Esophagus muscularis mucosa (tissue), 4 donors: ENCODE results near the gene MB21D2. TPM values are rescaled to one million over a fixed set of nuclear protein-coding genes. Genes with fewer than 3 reads are reported as not detected.
"Not testable (repeated sequence)": the region's sequence is repeated elsewhere in the genome, so short reads cannot be mapped to it uniquely, and the experiment has no call there.

Experiments
- DNase-seq: peaks from one replicate; pipeline ENCODE4 v3.0.0-alpha.2; 2017; ENCODE audit errors: extremely low spot score
- H3K27ac ChIP-seq, 4 donors: fragments of 200-600 bp; sonication (generic); replicated peaks in 1 of 4; 1 replicate in 3 of 4; 2 replicates in 1 of 4; pipeline ENCODE4 v1.5.1; 2016 to 2019; ENCODE audit warnings: mild to moderate bottlenecking in 1 of 4
- H3K27me3 ChIP-seq, 4 donors: fragments of 200-600 bp; sonication (generic); one replicate each; pipeline versions ENCODE4 v1.5.1 to v1.6.0; 2016 to 2019
- H3K36me3 ChIP-seq, 4 donors: fragments of 200-600 bp; sonication (generic); one replicate each; pipeline ENCODE4 v1.5.1; 2016 to 2019
- H3K4me1 ChIP-seq, 4 donors: fragments of 200-600 bp; sonication (generic); one replicate each; pipeline ENCODE4 v1.5.1; 2016 to 2019
- H3K4me3 ChIP-seq, 4 donors: fragments of 200-600 bp; sonication (generic); 1 replicate in 2 of 4; 2 replicates in 2 of 4; pipeline ENCODE4 v1.5.1; 2016 to 2019; ENCODE audit warnings: mild to moderate bottlenecking in 4 of 4, moderate library complexity in 1 of 4
- H3K9me3 ChIP-seq, 4 donors: fragments of 200-600 bp; sonication (generic); 1 replicate in 3 of 4; 2 replicates in 1 of 4; pipeline ENCODE4 v1.5.1; 2016 to 2019
- EP300 ChIP-seq: sonication (generic); formaldehyde crosslinking; IDR thresholded peaks from one replicate; pipeline ENCODE4 v1.6.1; 2017; ENCODE audit warnings: antibody characterized with exemption
- POLR2A ChIP-seq: fragments of 450-650 bp; IDR thresholded peaks from one replicate; pipeline ENCODE4 v1.6.1; 2017; ENCODE audit warnings: antibody characterized with exemption, moderate library complexity, mild to moderate bottlenecking, low read depth
- POLR2AphosphoS5 ChIP-seq, 2 donors: sonication (generic); formaldehyde crosslinking; IDR thresholded peaks; one replicate each; pipeline ENCODE4 v1.6.1; 2017; ENCODE audit warnings: antibody characterized with exemption in 2 of 2
- WGBS: methylation state at CpG from one replicate; pipeline ENCODE4 v1.1.5; 2018; 5-methylcytosine and 5-hydroxymethylcytosine counted together
- intact Hi-C: fragments of 100-400 bp; cut with DNase I; formaldehyde crosslinking; loops from one replicate; pipeline ENCODE4 v1.15.1; 2023
- total RNA-seq, 4 donors: library from RNA; depleted of rRNA; stranded (reverse); fragments of >200 nt; gene quantifications; one replicate each; pipeline versions ENCODE4 v1.1.0 to v1.2.1, GENCODE V29; 2016
- TF ChIP-seq, protein P1 (sequence below), 3 experiments: fragments of 200-600 bp in 2 of 3; fragments of 450-650 bp in 1 of 3; sonication (generic) in 2 of 3; IDR thresholded peaks; one replicate each; pipeline ENCODE4 v1.5.1; 2017 to 2019; ENCODE audit warnings: antibody characterized with exemption in 3 of 3, mild to moderate bottlenecking in 2 of 3, moderate library complexity in 1 of 3

Gene MB21D2, protein sequence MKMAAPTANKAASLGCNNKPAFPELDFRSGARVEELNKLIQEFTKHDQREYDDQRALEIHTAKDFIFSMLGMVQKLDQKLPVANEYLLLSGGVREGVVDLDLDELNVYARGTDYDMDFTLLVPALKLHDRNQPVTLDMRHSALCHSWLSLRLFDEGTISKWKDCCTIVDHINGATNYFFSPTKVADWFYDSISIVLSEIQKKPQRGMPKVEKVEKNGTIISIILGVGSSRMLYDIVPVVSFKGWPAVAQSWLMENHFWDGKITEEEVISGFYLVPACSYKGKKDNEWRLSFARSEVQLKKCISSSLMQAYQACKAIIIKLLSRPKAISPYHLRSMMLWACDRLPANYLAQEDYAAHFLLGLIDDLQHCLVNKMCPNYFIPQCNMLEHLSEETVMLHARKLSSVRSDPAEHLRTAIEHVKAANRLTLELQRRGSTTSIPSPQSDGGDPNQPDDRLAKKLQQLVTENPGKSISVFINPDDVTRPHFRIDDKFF
- total RNA-seq: 10 to 100 TPM in 1 of 4 donors, 1 to 10 TPM in 3; 5.4 to 11.5 (median 8.2) TPM

DNA sequence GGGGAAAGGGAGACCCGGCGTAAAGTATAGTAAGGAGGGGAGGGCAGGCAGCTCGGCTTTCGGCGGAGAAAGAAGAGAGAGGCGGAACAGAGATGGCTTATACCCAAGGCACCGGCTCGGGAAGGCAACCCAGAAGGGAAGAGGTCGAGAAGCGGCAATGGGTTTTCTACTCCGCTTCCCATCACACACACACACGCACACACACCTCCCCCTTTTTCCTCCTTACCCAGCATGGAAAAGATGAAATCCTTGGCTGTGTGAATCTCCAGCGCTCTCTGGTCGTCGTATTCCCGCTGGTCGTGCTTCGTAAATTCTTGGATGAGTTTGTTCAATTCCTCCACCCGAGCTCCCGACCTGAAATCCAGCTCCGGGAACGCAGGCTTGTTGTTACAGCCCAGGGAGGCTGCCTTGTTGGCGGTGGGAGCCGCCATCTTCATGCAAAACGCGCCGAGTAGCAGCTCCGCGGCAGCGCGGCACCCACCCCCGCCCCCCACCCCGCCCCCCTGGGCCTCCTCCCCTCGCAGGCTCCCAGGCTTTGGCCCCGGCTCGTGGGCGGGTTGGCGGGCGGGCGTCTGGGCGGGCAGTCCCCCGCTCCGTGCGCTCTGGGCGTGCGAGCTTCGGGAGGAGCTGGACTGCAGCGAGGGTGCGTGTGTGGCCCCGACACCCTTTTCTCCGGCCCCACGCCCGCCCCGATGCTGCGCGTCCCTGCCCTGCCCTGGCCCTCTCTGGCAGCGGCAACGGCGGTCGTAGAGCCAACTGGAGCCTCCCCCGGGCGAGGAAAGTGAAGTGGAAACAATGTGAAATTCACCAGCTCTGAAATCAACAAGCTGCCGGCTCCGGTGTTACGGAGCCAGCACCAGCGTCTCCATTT, at the start of gene MB21D2:
MB21D2 (minus strand) TSS at position 453 of the 871 bp plus-strand sequence; CDS start at position 437, 16 bp downstream.
- Histone ChIP-seq H3K9me3 (no peaks in the 10 kb centered on the region), H3K36me3 (no peaks in the 10 kb centered on the region), H3K27me3 (no peaks in the 10 kb centered on the region), H3K4me3 (peak within 1 kb of the TSS; percentile 80 to 86 (median 84)), H3K27ac (peak within 1 kb of the TSS; percentile 91 to 96 (median 94)), H3K4me1 (peaks cover 27 to 61% (median 50%) of the 10 kb centered on the region in 4 donors)
- peak; percentile 93 for DNase-seq
- intact Hi-C loops: loop anchor here (2.0 to 5.0 kb wide), 3 partner anchors 85 to 125 kb away; no protein-coding TSS in a partner anchor
- TF ChIP-seq POLR2AphosphoS5 (IDR thresholded peaks at IDR 0.05) (peak; percentile 78 to 87), POLR2A (no peak), EP300 (no peak)
- TF ChIP-seq, protein P1, sequence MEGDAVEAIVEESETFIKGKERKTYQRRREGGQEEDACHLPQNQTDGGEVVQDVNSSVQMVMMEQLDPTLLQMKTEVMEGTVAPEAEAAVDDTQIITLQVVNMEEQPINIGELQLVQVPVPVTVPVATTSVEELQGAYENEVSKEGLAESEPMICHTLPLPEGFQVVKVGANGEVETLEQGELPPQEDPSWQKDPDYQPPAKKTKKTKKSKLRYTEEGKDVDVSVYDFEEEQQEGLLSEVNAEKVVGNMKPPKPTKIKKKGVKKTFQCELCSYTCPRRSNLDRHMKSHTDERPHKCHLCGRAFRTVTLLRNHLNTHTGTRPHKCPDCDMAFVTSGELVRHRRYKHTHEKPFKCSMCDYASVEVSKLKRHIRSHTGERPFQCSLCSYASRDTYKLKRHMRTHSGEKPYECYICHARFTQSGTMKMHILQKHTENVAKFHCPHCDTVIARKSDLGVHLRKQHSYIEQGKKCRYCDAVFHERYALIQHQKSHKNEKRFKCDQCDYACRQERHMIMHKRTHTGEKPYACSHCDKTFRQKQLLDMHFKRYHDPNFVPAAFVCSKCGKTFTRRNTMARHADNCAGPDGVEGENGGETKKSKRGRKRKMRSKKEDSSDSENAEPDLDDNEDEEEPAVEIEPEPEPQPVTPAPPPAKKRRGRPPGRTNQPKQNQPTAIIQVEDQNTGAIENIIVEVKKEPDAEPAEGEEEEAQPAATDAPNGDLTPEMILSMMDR (IDR thresholded peaks at IDR 0.05): peak in 2 of 3 experiments; percentile 4 to 8
- under 1% methylated on average over 40 of the region's 66 CpGs for WGBS

GRCh38 chr3:192964959-192965719, 47.5 kb upstream of the MB21D2 start:
- 98% methylated on average over 18 of the region's 21 CpGs for WGBS
- intact Hi-C loops, H3K9me3 ChIP-seq: not testable (repeated sequence)

DNA sequence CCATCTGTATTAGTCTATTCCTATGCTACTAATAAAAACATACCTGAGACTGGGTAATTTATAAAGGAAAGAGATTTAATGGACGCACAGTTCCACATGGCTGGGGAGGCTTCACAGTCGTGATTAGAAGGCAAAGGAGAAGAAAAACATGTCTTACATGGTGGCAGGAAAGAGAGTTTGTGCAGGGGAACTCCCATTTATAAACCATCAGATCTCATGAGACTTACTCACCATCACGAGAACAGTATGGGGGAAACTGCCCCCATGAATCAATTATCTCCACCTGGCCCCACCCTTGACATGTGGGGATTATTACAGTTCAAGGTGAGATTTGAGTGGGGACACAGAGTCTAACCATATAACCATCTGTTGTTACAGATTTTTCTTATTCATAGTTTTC, 42.1 kb upstream of the MB21D2 start:
- Histone ChIP-seq H3K4me3 (no peak overlapping the region), H3K9me3 (no peaks in the 10 kb centered on the region), H3K27me3 (no peaks in the 10 kb centered on the region), H3K4me1 (peaks cover 0 to 6% (median 0%) of the 10 kb centered on the region in 4 donors), H3K27ac (no peak overlapping the region), H3K36me3 (no peaks in the 10 kb centered on the region)
- TF ChIP-seq POLR2A: no peak
- no peak for TF ChIP-seq EP300
- TF ChIP-seq, protein P1 (IDR thresholded peaks at IDR 0.05): no peak
- TF ChIP-seq POLR2AphosphoS5 (IDR thresholded peaks at IDR 0.05): no peak
- intact Hi-C loops: no loop called here
- DNase-seq: no peak
- WGBS: 70% methylated on average over 3 of the region's 3 CpGs

More at GRCh38 chr3:192964959-192965719, 47.5 kb upstream of the MB21D2 start:
- H3K27ac ChIP-seq, H3K36me3 ChIP-seq, H3K4me3 ChIP-seq, H3K27me3 ChIP-seq, H3K4me1 ChIP-seq, DNase-seq: not testable (repeated sequence)

DNA sequence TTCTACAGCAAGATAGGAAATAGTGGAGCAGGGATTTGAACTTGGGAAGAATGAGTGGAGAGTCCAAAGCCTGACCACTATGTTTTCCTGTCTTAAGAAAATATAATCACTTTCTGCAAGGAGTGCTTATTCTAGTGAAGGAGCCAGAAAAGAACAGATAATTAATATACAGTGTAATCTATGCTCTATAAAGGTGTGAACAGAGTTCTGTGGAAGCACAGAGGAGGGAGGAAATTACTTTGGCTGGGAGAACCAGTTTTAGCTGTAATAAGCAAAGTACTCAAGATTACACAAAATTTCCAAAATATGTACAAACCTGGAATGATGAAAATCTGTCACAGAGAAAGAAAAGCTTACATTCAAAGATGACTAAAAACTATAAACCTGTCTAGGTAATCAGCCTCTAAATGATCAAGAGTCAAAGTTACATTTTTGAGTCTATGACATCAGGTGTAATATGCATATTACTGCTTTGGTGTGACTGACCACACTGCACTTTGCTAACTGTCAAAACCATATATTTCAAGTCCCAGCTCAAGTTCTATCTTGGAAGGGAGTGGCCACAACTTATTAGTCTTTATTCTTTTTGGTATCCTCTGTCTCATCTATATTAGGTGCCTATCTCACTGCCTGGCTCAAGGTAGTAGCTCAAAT, 40.7 kb upstream of the MB21D2 start:
- Histone ChIP-seq H3K36me3 (no peaks in the 10 kb centered on the region), H3K9me3 (no peaks in the 10 kb centered on the region), H3K27ac (peak overlapping the region in 2 of 4 donors; percentile 50 to 58), H3K27me3 (no peaks in the 10 kb centered on the region), H3K4me3 (no peak overlapping the region), H3K4me1 (peaks cover 0 to 6% (median 0%) of the 10 kb centered on the region in 4 donors)
- TF ChIP-seq, protein P1 (IDR thresholded peaks at IDR 0.05): no peak
- TF ChIP-seq POLR2AphosphoS5 (IDR thresholded peaks at IDR 0.05) (no peak), EP300 (no peak), POLR2A (no peak)
- intact Hi-C loops: no loop called here
- no peak for DNase-seq
